Stimulated activated naive CD8-positive, alpha-beta T cell treated with anti-CD3 and anti-CD28 coated beads, Interleukin-15, Interleukin-2, amounts not matched to agents 100 U/mL and 50 U/mL, for 24 hours (primary cell): ENCODE results near the gene EPB41L1.
"Not testable (repeated sequence)": the region's sequence is repeated elsewhere in the genome, so short reads cannot be mapped to it uniquely, and the experiment has no call there.

Source experiments
- ATAC-seq: fragments of 150-1000 bp; cut with Tn5 transposase; one replicate; pipeline ENCODE4 v1.10.0; 2021
- DNase-seq: peaks from one replicate; pipeline ENCODE4 v3.0.0; 2021

EPB41L1 gene

DNA sequence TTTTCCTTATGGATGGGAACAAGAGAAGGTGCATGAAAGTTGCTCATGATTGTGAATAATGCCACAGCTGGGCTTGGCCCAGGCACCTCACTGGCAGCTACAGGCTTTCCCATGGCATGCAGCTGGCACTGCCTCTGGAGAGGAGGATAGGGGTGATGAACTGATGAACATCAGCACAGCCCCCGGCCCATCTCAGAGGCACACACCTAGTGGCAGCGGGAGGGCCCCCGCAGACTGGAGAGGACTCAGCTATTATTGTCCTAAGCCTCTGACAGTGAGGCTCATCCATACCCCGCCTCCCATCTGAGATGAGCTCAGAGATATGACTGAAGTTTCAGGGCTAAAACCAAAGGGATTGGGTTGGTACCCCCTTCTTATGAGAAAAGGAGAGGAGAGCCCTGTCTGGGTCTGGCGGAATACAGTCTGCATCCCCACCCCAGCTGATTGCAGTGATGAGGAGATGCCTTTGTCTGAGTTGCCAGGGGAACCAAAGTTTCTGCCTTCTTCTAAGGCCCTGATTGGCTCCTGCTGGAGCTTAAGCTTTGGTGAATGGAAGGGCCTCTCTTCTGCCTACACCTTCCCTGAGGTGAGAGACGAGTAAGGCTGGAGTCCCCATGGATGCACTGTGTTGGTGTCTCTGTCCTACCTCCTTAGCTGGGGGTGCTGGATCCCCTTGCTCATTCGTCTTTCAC lies 27.6 kb upstream of the EPB41L1 start:
- ATAC-seq, result no peak
- no peak for DNase-seq

- no peak for DNase-seq
- ATAC-seq, result no peak
Observed at GRCh38 chr20:36128463-36129159, 25.9 kb upstream of the EPB41L1 start.

GRCh38 chr20:36129160-36129543 lies 25.4 kb upstream of the EPB41L1 start:
- DNase-seq (no peak), ATAC-seq (no peak)

DNA sequence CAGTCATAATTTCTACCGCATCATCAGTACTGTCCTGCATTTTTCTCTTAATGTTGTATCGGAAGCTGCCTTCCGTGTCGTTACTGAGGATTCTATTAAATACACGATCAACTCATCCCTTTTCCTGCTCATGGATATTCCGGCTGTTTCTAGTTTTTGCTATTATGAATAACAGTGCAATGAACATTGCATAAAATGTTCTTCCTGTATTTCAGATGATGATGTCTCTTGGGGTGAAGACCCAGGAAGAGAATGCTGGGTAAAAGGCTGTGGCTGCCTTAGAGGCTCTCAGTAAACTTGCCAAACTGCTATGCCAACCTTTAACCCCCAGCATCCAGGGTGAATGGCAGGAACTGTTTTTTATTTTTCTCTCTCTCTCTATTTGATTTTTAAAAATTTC lies 24.1 kb upstream of the EPB41L1 start:
- ATAC-seq (no peak), DNase-seq (no peak)

- DNase-seq (no peak), ATAC-seq (no peak)
Observed at GRCh38 chr20:36132802-36133211, 21.7 kb upstream of the EPB41L1 start.

GRCh38 chr20:36133821-36134220 lies 20.7 kb upstream of the EPB41L1 start:
- DNase-seq (no peak), ATAC-seq (no peak)

GRCh38 chr20:36135159-36135558 lies 19.4 kb upstream of the EPB41L1 start:
- ATAC-seq (no peak), DNase-seq (no peak)

- no peak for DNase-seq
- no peak for ATAC-seq
Observed at GRCh38 chr20:36135821-36136220, 18.7 kb upstream of the EPB41L1 start.

DNA sequence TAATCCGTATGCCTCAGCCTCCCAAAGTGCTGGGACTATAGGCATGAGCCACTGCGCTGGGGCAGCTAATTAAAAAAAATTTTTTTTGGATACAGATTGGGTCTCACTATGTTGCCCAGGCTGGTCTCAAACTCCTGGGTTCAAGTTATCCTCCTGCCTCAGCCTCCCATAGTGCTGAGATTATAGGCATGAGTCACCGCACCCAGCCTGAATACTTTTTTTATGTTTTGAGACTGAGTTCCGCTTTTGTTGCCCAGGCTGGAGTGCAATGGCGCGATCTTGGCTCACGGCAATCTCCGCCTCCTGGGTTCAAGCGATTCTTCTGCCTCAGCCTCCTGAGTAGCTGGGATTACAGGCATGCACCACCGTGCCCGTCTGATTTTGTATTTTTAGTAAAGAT lies 17.2 kb upstream of the EPB41L1 start:
- not testable (repeated sequence) for DNase-seq, ATAC-seq

DNA sequence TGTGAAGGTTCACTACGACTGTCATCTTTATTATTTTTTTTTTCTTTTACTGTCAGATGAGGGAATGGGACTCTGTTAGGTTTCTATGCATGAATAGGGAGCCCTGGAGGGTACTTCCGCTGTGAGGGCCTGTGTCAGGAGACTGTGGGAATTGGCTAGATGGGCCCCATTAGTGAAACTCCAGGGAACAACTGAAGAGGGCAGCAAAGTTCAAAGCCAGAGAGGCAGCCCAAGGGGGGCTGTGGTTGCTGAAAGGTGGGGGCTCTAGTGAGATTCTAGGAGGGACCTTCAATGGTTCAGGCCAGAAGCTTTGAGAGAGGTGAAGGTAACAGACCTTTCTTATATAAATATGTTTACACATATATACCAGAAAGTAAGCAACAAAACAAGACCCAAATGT lies 13.2 kb upstream of the EPB41L1 start:
- DNase-seq, result no peak
- no peak for ATAC-seq

- DNase-seq, result no peak
- ATAC-seq, result no peak
Observed at GRCh38 chr20:36144336-36144735, 10.2 kb upstream of the EPB41L1 start.

GRCh38 chr20:36145877-36146707 lies 8.4 kb upstream of the EPB41L1 start:
- DNase-seq, result no peak
- ATAC-seq, result no peak

GRCh38 chr20:36147690-36148089 lies 6.8 kb upstream of the EPB41L1 start:
- no peak for DNase-seq
- no peak for ATAC-seq

- no peak for ATAC-seq
- no peak for DNase-seq
Observed at GRCh38 chr20:36148439-36148838, 6.1 kb upstream of the EPB41L1 start.

DNA sequence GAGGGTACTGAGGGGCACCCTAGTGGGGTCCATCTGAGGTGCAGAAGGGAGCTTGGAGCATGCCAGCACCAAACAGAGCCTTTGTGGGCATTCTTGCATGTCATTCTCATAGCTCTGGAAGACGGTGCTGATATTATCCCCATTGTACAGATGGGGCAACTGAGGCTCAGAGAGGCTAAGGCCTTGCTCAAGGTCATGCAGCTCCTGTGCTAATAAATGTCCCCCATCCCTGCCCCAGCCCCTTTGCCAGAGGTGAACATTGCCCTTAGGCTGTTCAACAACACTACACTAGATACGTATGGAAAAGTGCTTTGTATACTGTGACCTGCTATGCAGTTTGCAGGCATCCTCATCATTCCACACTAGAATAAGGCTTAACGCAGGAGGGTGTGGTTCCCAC lies 5.5 kb upstream of the EPB41L1 start:
- DNase-seq (no peak), ATAC-seq (no peak)

DNA sequence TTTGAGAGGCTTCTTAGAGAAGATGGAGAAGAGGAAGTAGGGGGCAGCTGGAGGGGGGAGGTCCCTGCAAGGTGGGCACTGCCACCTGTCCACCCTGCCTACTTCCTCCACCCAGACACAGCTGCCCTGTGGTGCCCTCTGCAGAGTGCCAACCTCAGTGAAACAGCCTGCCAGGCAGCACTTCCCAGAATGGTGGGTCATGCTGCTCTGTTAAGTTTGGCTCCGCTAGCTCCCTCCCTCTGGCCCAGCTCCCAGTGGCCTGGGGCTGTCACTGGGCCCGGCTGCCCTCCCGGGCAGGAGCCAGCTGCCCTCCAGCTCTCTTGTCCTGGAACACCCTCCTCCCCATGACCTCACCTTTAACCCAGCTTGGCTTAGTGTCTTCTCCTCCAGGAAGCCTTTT lies 5.1 kb upstream of the EPB41L1 start:
- no peak for ATAC-seq
- no peak for DNase-seq

DNA sequence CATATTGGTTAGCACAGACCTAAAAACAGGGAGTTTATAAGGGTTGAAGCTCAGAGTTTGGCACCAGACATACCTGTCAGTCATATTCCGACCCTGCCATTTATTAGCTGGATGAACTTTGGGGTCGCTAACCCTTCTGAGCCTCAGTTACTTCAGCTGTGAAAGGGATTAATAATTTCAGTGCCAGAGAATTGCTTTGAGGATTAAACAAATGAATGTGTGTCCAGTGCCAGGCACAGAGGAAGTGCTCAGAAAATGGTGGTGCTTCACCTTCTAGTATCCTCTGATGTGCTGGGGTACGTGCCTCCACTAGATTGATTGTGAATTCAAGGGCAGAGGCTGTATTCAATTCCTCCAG lies 4.1 kb upstream of the EPB41L1 start:
- no peak for ATAC-seq
- no peak for DNase-seq

DNA sequence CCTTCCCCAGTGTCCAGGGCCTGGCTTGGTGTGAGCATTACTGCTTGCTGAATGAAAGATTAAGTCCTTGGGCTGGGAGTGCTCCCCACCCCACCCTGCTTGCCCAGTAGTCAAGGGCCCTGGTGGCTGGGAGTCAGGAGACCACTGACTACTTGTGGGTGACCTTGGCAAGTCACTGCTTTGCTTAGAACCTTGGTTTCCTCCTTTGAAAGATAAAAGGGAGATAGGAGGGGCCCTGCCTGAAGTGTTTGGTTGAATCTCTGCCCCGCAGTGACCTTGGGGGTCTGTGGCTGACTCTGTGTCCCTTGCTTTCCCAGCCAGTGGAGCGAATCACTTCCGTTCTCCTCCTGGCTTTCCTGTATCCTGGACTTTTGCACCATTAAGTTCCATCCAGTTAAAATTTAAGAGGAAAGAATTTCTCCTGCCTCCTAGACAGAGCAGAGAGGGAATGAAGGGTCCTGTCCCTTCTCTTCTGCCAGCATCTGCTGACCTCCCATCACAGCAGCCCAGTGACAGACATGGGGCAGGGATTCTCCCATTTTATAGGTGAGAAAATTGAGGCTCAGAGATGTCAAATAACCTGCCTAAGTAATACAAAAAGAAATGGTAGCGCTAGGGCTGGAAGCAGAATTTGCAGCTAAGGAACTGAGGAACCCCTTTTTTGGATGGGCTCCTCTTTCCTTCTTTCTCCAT lies 3.5 kb upstream of the EPB41L1 start:
- DNase-seq (no peak), ATAC-seq (no peak)

DNA sequence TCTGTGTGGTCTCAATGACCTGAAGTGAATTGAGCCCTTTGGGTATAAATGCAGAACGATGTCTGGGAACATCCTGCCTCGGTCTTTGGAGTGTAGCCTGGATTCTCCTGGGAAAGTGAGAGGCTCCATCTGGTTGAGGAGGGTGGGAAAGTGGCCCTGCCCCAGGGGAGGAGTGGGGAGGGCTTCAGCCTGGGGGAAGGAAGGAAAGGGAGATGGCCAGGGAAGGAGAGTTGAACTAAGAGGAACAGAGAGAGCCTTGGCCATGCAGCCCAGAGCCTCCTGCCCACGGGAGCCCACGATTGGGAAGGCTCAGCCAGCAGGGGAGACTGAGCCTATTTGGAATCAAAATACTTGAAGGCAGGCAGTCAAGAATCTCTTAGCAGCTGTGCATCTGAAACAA lies 2.3 kb upstream of the EPB41L1 start:
- DNase-seq, result no peak
- no peak for ATAC-seq

- DNase-seq (no peak), ATAC-seq (no peak)
Observed at GRCh38 chr20:36153204-36153603, 1.3 kb upstream of the EPB41L1 start.

- peak; percentile 41 for ATAC-seq
- peak; percentile 59 for DNase-seq
Observed at GRCh38 chr20:36153736-36154699, 522 bp upstream of the EPB41L1 start.

DNA sequence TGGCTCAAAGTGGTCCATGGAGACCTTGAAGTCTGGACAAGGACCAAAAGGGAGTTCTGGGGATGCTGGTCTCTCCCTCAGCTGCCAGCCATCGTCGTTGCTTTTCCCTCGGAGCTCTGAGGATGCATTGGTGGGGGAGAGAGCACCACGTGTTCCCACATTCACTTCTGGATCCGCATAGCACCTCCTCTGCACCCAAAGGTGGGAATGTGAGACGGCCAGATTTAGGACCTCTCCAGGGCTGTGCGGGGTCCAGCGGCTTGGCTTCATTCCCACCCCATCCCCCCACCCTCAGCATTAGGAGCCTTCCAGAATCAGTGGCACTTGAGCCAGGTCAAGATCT lies 1.1 kb downstream of the EPB41L1 start:
- DNase-seq, result no peak
- ATAC-seq, result no peak
